OCI-LY1 (cell line): Measurements from ENCODE around the gene OTOL1.

Experiments
- H2AFZ ChIP-seq: fragments of 200-600 bp; sonication (generic), shearing (Covaris generic); 2 replicates; pipeline ENCODE4 v1.6.0; 2014; ENCODE audit warnings: antibody characterized with exemption, mild to moderate bottlenecking, low read length
- H3F3A ChIP-seq: fragments of 200-600 bp; sonication (generic), shearing (Covaris generic); 2 replicates; pipeline ENCODE4 v1.6.0; 2014; ENCODE audit warnings: mild to moderate bottlenecking, antibody characterized with exemption, low read length, moderate library complexity; ENCODE audit not compliant: insufficient read depth
- H3K27ac ChIP-seq: fragments of 200-600 bp; sonication (generic); 2 replicates; pipeline ENCODE4 v1.5.1; 2014; ENCODE audit warnings: low read length, mixed run types, mild to moderate bottlenecking, low read depth; ENCODE audit not compliant: poor library complexity, severe bottlenecking
- H3K27me3 ChIP-seq: fragments of 200-600 bp; sonication (generic); 2 replicates; pipeline ENCODE4 v1.6.0; 2014; ENCODE audit warnings: antibody characterized with exemption, mild to moderate bottlenecking, low read length, moderate library complexity; ENCODE audit not compliant: insufficient read depth
- H3K36me3 ChIP-seq: fragments of 200-600 bp; sonication (generic); 2 replicates; pipeline ENCODE4 v1.6.1; 2014; ENCODE audit warnings: mild to moderate bottlenecking, antibody characterized with exemption, low read length, moderate library complexity, mixed read lengths; ENCODE audit not compliant: insufficient read depth
- H3K4me1 ChIP-seq: fragments of 200-600 bp; sonication (generic); 2 replicates; pipeline ENCODE4 v1.5.1; 2014; ENCODE audit warnings: mild to moderate bottlenecking, low read length, moderate library complexity; ENCODE audit not compliant: insufficient read depth, severe bottlenecking
- H3K4me2 ChIP-seq: fragments of 200-600 bp; sonication (generic), shearing (Covaris generic); 2 replicates; pipeline ENCODE4 v1.6.1; 2014; ENCODE audit warnings: low read length
- H3K4me3 ChIP-seq: fragments of 200-600 bp; sonication (generic); 2 replicates; pipeline ENCODE4 v1.5.1; 2014; ENCODE audit warnings: low read length, low read depth, mild to moderate bottlenecking, mixed read lengths; ENCODE audit not compliant: poor library complexity, severe bottlenecking
- H3K79me2 ChIP-seq: fragments of 200-600 bp; shearing (Covaris generic); 2 replicates; pipeline ENCODE4 v1.6.1; 2016; ENCODE audit warnings: mixed run types, low read length, mixed read lengths; ENCODE audit not compliant: insufficient read depth
- H3K9ac ChIP-seq: fragments of 200-600 bp; sonication (generic), shearing (Covaris generic); 2 replicates; pipeline ENCODE4 v1.6.1; 2014; ENCODE audit warnings: mild to moderate bottlenecking, low read length, mixed read lengths
- H3K9me2 ChIP-seq: fragments of 200-600 bp; sonication (generic), shearing (Covaris generic); 2 replicates; pipeline ENCODE4 v1.6.1; 2014; ENCODE audit warnings: low read depth, mild to moderate bottlenecking, low read length, mixed read lengths
- H3K9me3 ChIP-seq: fragments of 200-600 bp; shearing (Covaris generic); 2 replicates; pipeline ENCODE4 v1.6.1; 2014; ENCODE audit warnings: low read length, mixed read lengths
- H4K20me1 ChIP-seq: fragments of 200-600 bp; sonication (generic), shearing (Covaris generic); 2 replicates; pipeline ENCODE4 v1.6.0; 2016; ENCODE audit warnings: mild to moderate bottlenecking, low read length; ENCODE audit not compliant: insufficient read depth
- CTCF ChIP-seq: fragments of 200-600 bp; sonication (generic), shearing (Covaris generic); IDR thresholded peaks from 2 replicates; pipeline ENCODE4 v1.5.1; 2017; ENCODE audit warnings: mild to moderate bottlenecking, antibody characterized with exemption, low read length, moderate library complexity, mixed read lengths
- EZH2 ChIP-seq: fragments of 200-600 bp; sonication (generic), shearing (Covaris generic); IDR thresholded peaks from 2 replicates; pipeline ENCODE4 v1.8.0; 2017; ENCODE audit warnings: borderline replicate concordance, mixed run types, mild to moderate bottlenecking, antibody characterized with exemption, low read length, moderate library complexity, mixed read lengths

The OTOL1 gene

GRCh38 chr3:161471211-161471610, 25.4 kb upstream of the OTOL1 start:
- Histone ChIP-seq H4K20me1 (no peaks in the 10 kb centered on the region), H3K4me2 (no peak overlapping the region), H3K9me2 (no peaks in the 10 kb centered on the region), H3K9me3 (no peaks in the 10 kb centered on the region; the same call in 1 of the 2 replicates), H3F3A (no peaks in the 10 kb centered on the region), H3K27me3 (no peaks in the 10 kb centered on the region), H3K79me2 (no peaks in the 10 kb centered on the region), H3K9ac (no peak overlapping the region), H2AFZ (no peak overlapping the region), H3K27ac (no peak overlapping the region), H3K36me3 (no peaks in the 10 kb centered on the region), H3K4me3 (no peak overlapping the region), H3K4me1 (no peaks in the 10 kb centered on the region)
- no peak for TF ChIP-seq CTCF

- Histone ChIP-seq H3K79me2 (no peaks in the 10 kb centered on the region), H3F3A (no peaks in the 10 kb centered on the region), H3K4me1 (no peaks in the 10 kb centered on the region), H3K4me3 (no peak overlapping the region), H2AFZ (no peak overlapping the region), H3K27ac (no peak overlapping the region), H3K27me3 (no peaks in the 10 kb centered on the region), H3K9ac (no peak overlapping the region), H3K4me2 (no peak overlapping the region), H3K9me3 (0 out of 2 replicates have a peak, but pooled peaks cover 2% of the 10 kb centered on the region), H4K20me1 (no peaks in the 10 kb centered on the region), H3K36me3 (no peaks in the 10 kb centered on the region), H3K9me2 (no peaks in the 10 kb centered on the region)
- TF ChIP-seq EZH2 (no peak), CTCF (no peak)
Measured at GRCh38 chr3:161474139-161474538, 22.5 kb upstream of the OTOL1 start.

GRCh38 chr3:161474741-161475140, 21.9 kb upstream of the OTOL1 start:
- no peaks in the 10 kb centered on the region for H3K4me1 ChIP-seq
- no peak overlapping the region for H3K4me3 ChIP-seq
- 0 out of 2 replicates have a peak, but pooled peaks cover 2% of the 10 kb centered on the region for H3K9me3 ChIP-seq
- H2AFZ ChIP-seq = no peak overlapping the region
- no peaks in the 10 kb centered on the region for H3K27me3 ChIP-seq
- no peaks in the 10 kb centered on the region for H4K20me1 ChIP-seq
- H3K27ac ChIP-seq = no peak overlapping the region
- no peaks in the 10 kb centered on the region for H3F3A ChIP-seq
- TF ChIP-seq CTCF (no peak), EZH2 (no peak)
- no peaks in the 10 kb centered on the region for H3K36me3 ChIP-seq
- H3K79me2 ChIP-seq = no peaks in the 10 kb centered on the region
- H3K9me2 ChIP-seq = no peaks in the 10 kb centered on the region
- H3K9ac ChIP-seq = no peak overlapping the region
- no peak overlapping the region for H3K4me2 ChIP-seq
